GM21390 (cell line): Measurements from ENCODE around the gene CXCR5.

ENCODE experiments used
- ATAC-seq: cut with Tn5 transposase; IDR thresholded peaks from one replicate; pipeline ENCODE4 v1.9.1; 2021; ENCODE audit not compliant: unreplicated experiment

The CXCR5 gene

GRCh38 chr11:118912742-118913410, 29.2 kb downstream of the CXCR5 start:
- no peak for ATAC-seq

DNA sequence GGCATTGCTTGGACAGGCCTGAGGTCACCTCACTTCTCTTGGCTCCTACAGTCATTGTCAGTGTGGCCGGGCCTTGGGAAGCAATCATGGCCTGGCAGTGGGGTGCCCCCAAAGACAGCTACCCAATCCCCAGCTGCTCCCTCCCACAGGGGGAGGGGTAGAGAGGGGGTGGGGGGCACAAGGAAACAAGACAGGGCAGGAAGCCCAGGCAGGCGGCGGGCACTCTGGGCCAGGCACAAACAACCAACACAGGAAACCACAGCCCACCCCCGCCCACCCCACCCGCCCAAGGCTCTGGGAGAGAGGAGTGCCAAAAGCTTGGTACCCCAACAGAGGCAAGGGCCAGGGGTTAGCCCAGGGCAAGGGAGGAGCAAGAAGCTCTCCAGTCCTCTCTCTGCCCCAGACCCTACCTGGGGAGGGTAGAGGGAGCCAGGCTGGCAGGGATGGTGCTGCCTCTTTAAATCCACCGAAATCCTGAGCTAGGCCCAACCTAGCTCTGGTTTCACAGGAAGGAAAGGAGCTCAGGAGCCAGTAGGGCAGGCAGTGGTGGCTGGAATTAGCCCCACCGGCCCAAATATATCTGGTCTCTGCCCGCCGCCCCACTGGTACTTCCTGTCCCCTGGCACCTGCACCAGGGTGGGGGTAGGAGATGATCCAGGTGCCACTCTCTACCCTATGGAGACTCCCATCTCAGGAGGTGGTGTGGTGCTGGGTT, 29.9 kb downstream of the CXCR5 start:
- ATAC-seq = no peak

- ATAC-seq = no peak
Observed at GRCh38 chr11:118914178-118914918, 30.7 kb downstream of the CXCR5 start.

- no peak for ATAC-seq
Observed at GRCh38 chr11:118914987-118915386, 31.3 kb downstream of the CXCR5 start.

GRCh38 chr11:118915396-118915795, 31.7 kb downstream of the CXCR5 start:
- no peak for ATAC-seq

DNA sequence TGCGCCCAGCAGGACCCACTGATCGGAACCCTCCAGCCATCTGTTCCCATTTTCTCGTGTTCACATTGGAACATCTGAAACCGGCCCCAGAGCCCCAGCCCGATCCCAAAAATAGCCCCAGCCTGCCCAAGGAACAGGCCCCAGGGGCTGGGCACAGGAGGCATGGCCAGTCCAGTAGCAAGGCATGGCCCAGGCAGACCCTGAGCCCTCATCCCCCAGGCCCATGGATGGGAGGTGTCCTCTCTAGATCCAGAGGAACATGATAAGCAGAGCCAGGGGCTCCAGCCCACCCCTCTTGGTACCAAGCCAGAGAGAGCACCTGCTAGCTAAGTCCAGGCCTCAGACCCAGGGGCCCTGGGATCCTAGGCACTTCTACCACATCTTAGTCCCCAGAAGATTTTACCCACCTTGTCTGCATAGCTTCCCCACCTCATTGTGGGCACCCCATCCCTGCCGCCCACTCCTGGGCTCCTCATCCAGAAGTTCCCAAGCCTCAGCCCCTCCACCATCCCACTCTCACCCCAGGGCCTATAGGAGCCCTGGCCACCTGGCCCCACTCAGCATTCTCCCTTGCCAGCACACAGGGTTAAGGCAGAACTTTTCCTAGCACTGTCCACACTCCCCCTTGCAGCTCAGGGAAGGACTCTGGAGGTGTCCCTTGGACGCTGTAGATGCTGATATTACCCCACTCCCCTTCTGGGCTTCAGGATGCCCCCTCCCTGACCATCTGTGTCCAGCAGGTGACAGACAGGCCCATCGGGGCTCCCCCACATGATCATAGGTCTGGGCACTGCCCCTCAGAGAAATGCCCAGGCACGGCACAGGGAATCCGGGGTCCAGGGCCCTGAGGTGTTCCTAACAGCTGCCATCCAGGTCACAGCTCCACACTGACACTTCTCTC, 32.5 kb downstream of the CXCR5 start:
- no peak for ATAC-seq

GRCh38 chr11:118916842-118917388, 33.2 kb downstream of the CXCR5 start:
- no peak for ATAC-seq

DNA sequence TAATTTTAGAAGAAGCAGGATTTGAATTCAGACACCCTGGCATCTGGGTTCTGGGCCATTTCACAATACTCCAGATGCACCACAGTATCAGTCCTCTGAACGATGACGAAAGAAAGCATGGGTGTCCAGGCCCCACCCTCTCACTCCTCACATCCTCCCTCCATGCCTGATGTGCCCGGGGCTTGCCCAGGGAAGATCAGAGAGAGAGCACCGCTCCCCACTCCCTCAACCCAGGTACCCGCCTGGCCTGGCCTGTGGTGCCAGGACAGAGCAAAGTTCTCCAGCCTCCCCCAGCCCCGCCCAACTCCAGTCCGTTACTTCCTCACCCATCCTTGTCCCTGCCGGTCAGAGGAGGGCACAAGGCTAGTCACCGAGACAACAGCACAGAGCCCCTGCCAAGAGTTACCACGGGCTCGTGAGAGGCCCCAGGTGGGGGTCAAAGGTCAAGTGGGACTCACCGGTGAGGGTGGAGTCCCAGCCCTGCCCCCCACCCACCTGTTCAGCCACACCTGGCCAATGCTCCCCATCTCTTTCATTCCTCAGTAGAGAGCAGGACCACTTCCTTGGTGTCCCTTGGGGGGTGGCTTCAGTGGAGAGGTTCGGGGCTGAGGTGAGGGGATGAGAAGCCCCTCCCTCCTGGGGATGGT, 33.9 kb downstream of the CXCR5 start:
- no peak for ATAC-seq

DNA sequence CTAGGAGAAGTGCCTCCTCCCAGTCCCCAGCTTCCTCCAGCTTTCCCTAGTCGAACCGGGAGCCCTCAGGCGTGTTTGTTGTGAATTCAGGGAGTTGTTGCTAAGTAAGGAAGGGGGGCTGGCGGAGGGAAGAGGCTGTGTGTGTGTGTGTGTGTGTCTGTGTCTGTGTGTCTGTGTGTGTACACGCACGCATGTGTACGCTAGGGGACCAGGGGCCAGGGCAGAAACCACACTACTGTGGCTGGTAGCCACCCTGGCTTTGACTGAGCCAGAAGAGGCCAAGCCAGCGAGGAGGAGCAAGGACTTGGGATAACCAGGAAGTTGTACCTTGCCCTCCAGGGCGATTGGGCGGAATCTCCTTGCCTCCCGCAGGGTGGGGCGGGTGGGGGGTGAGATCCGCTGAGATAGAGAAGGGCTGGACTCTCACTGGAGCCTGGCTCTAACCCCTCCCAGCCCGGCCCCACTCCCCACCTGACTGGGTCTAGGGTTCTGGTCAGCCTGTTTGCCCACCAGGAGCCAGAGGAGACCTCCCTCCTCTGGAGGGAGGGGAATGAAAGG, 34.5 kb downstream of the CXCR5 start:
- no peak for ATAC-seq

GRCh38 chr11:118918686-118919280, 35.1 kb downstream of the CXCR5 start:
- ATAC-seq = no peak

GRCh38 chr11:118921121-118921928, 37.6 kb downstream of the CXCR5 start:
- ATAC-seq = no peak

DNA sequence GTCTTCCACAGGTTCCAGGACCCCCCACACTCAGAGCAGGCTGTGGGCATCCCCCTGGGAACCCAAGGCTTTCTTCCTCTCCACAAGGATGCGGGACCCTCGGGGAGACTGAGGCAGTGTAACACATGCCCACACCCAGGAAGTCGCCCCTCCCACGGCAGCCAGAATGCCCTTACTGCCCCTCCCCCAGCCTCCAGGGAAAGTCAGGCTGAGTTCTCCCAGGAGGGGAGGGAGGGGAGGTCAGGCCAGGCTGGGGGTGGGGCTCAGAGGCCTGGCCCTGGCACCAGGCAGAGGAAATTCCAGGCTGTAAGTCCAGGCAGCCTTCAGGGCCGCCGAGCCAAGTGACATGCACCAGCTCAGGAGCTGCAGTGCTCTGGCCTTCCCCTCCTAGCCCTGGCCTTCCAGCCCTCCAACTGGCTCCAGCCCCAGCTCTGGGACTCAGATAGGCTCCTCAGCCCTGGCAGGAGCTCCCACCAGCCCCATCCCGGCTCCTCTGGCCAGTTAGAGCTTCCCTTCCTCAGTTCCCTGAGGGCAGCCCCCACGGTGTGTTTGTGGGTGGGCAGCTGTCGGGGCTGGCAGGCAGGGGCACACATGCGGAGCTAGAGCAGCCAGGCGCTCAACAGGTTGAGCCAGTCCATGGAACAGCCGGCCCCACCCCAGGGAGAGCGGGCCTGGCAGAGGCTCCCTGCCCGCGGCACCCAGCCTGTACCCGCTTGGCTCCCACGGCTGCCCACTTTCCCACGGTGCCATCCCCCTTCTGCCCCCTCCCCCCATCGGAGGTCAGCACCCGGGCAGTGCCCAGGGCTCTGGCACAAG, 38.4 kb downstream of the CXCR5 start:
- no peak for ATAC-seq

GRCh38 chr11:118922745-118923627, 39.3 kb downstream of the CXCR5 start:
- no peak for ATAC-seq

GRCh38 chr11:118923721-118924587, 40.3 kb downstream of the CXCR5 start:
- no peak for ATAC-seq

DNA sequence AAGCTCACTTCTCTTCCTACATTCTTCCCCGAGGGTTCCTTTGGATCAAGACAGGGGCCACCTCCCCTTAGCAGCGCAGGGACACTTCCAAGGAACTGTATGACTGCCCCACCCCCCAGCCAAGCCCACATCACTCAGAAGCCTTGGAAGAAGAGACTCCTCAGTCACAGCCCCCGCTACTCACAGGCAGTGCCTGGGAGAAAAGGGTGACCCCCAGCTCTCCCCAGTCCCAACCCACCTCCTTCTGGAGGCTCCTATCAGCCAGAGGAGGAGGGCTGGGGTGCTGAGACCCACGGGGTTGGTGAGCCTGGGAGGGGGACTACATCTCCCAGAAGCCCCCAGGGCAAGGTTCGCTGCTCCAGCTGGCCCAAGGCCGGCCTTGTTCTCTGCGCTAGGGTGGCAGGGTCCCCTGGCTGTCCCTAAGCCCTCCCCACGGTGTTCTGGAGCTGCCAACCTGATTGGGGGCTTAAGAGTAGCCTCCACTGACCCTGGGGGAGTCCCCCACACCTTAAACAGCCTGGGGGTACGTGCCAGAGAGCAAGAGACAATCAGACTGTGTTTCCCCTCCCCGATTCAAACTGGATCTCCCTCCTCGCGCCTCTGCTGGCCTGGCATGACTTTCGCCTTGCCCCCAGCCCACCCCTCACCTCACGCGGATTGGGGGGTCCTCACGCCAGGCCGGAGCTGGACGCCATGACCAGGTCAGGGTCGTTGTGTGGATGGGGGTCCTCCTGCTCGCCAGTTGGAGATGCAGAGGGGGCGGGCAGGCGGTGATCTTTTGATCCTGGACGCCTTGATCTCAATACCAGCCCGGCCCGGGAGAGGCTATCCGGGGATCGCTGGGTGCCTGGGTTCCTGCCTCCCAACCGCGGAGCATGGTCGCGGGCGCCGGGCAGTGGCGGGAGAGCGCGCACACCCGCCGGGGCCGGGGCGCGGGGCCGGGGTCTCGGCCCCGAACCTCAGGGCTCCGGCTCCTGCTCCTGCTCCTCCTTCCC, 41.2 kb downstream of the CXCR5 start:
- ATAC-seq = no peak
